ENCODE data around the gene NFE2L3.
"Not testable (repeated sequence)": the region's sequence is repeated elsewhere in the genome, so short reads cannot be mapped to it uniquely, and the experiment has no call there.

Gene NFE2L3

DNA sequence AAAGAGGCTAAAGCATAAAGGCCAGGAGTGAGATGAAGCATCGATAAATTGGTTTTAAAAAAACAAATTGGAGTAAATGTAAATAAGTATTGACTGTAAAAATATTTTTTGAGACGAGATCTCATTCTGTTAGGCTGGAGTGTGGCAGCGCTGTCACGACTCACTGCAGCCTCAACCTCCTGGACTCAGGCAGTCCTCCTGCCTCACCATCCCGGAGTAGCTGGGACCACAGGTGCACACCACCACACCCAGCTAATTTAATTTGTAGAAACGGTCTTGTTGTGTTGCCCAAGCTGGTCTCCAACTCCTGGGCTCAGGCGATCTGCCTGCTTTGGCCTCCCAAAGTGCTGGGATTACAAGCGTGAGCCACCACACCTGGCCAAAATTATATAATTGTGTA lies 30.7 kb downstream of the NFE2L3 start:
- no peak for TF ChIP-seq EZH2 (IDR thresholded peaks at IDR 0.05; ENCODE audit: borderline replicate concordance, low read length)
- TF ChIP-seq, protein P1, sequence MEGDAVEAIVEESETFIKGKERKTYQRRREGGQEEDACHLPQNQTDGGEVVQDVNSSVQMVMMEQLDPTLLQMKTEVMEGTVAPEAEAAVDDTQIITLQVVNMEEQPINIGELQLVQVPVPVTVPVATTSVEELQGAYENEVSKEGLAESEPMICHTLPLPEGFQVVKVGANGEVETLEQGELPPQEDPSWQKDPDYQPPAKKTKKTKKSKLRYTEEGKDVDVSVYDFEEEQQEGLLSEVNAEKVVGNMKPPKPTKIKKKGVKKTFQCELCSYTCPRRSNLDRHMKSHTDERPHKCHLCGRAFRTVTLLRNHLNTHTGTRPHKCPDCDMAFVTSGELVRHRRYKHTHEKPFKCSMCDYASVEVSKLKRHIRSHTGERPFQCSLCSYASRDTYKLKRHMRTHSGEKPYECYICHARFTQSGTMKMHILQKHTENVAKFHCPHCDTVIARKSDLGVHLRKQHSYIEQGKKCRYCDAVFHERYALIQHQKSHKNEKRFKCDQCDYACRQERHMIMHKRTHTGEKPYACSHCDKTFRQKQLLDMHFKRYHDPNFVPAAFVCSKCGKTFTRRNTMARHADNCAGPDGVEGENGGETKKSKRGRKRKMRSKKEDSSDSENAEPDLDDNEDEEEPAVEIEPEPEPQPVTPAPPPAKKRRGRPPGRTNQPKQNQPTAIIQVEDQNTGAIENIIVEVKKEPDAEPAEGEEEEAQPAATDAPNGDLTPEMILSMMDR (IDR thresholded peaks at IDR 0.05; ENCODE audit: low read length): no peak
- Histone ChIP-seq H3K79me2 (ENCODE audit: insufficient read depth, low read length) (no peaks in the 10 kb centered on the region), H3K9me3 (ENCODE audit: low read length) (no peaks in the 10 kb centered on the region), H3F3A (ENCODE audit: insufficient read depth, low read length) (peaks cover 47% of the 10 kb centered on the region), H3K4me2 (ENCODE audit: low read length) (no peak overlapping the region), H3K4me3 (ENCODE audit: low read depth, low read length, poor library complexity, severe bottlenecking) (no peak overlapping the region), H2AFZ (ENCODE audit: low read length) (no peak overlapping the region), H4K20me1 (ENCODE audit: insufficient read depth, low read length) (no peaks in the 10 kb centered on the region), H3K9ac (ENCODE audit: low read length) (no peak overlapping the region), H3K9me2 (ENCODE audit: low read depth, low read length) (no peaks in the 10 kb centered on the region), H3K4me1 (ENCODE audit: insufficient read depth, low read length, severe bottlenecking) (peaks cover under 1% of the 10 kb centered on the region), H3K36me3 (ENCODE audit: insufficient read depth, low read length) (peaks cover 39% of the 10 kb centered on the region; the same call in 1 of the 2 replicates), H3K27ac (ENCODE audit: low read depth, low read length, poor library complexity, severe bottlenecking) (peak overlapping the region; percentile 59), H3K27me3 (ENCODE audit: insufficient read depth, low read length) (no peaks in the 10 kb centered on the region)

DNA sequence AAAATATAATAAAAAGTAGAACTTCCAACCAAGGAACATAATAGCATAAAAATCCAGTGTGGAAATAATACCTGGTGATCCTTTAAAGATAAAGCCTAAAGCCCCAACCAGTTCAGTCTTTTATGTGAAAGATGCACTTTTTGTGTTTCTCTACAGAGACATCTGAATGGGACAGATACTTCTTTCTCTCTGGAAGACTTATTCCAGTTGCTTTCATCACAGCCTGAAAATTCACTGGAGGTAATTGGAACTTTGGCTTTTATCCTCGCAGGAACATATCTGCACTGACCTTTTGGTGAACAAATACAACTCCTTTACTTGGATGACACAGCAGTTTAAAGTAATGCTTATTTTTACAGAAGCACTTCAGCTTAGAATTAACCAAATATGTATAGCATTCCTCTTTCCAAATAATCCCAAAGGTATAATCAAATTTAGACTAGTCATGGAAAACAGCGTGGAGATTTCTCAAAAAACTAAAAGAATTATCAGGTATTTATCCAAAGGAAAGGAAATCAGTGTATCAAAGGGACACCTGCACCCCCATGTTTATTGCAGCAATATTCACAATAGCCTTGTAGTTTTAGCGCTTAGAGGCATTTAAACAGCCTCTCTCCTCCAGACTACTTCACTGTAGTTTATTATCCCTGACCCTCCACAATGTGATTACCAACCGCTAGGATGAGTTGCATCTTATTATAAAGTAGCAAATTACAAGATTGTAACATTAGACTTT lies 31.7 kb downstream of the NFE2L3 start:
- TF ChIP-seq, protein P1 (IDR thresholded peaks at IDR 0.05; ENCODE audit: low read length): no peak
- no peak for TF ChIP-seq EZH2 (IDR thresholded peaks at IDR 0.05; ENCODE audit: borderline replicate concordance, low read length)
- Histone ChIP-seq H4K20me1 (ENCODE audit: insufficient read depth, low read length) (no peaks in the 10 kb centered on the region), H2AFZ (ENCODE audit: low read length) (no peak overlapping the region), H3K9me2 (ENCODE audit: low read depth, low read length) (no peaks in the 10 kb centered on the region), H3K79me2 (ENCODE audit: insufficient read depth, low read length) (no peaks in the 10 kb centered on the region), H3F3A (ENCODE audit: insufficient read depth, low read length) (peaks cover 56% of the 10 kb centered on the region), H3K27ac (ENCODE audit: low read depth, low read length, poor library complexity, severe bottlenecking) (peak overlapping the region; percentile 59), H3K9me3 (ENCODE audit: low read length) (no peaks in the 10 kb centered on the region), H3K9ac (ENCODE audit: low read length) (no peak overlapping the region), H3K27me3 (ENCODE audit: insufficient read depth, low read length) (no peaks in the 10 kb centered on the region), H3K4me3 (ENCODE audit: low read depth, low read length, poor library complexity, severe bottlenecking) (no peak overlapping the region), H3K4me2 (ENCODE audit: low read length) (no peak overlapping the region), H3K4me1 (ENCODE audit: insufficient read depth, low read length, severe bottlenecking) (peaks cover 11% of the 10 kb centered on the region), H3K36me3 (ENCODE audit: insufficient read depth, low read length) (peaks cover 42% of the 10 kb centered on the region)

DNA sequence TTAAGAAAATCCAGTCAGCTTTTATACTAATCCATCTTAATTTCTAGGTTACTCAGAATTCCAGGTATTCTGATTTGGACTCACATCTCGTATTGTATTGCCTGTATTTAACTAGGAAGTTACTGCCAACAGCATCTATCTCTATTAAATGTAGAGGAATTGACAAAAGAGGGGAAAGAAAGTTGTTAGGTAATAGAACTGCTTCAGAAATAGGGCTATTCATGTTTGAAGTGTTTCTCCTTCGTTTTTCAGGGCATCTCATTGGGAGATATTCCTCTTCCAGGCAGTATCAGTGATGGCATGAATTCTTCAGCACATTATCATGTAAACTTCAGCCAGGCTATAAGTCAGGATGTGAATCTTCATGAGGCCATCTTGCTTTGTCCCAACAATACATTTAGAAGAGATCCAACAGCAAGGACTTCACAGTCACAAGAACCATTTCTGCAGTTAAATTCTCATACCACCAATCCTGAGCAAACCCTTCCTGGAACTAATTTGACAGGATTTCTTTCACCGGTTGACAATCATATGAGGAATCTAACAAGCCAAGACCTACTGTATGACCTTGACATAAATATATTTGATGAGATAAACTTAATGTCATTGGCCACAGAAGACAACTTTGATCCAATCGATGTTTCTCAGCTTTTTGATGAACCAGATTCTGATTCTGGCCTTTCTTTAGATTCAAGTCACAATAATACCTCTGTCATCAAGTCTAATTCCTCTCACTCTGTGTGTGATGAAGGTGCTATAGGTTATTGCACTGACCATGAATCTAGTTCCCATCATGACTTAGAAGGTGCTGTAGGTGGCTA lies 32.5 kb downstream of the NFE2L3 start:
- H3K9me3 ChIP-seq (ENCODE audit: low read length); H3K9ac ChIP-seq (ENCODE audit: low read length); H4K20me1 ChIP-seq (ENCODE audit: insufficient read depth, low read length); H3K4me2 ChIP-seq (ENCODE audit: low read length); H2AFZ ChIP-seq (ENCODE audit: low read length); H3K9me2 ChIP-seq (ENCODE audit: low read depth, low read length); H3K79me2 ChIP-seq (ENCODE audit: insufficient read depth, low read length); H3K27me3 ChIP-seq (ENCODE audit: insufficient read depth, low read length); H3K4me3 ChIP-seq (ENCODE audit: low read depth, low read length, poor library complexity, severe bottlenecking): not testable (repeated sequence)
- peak overlapping the region; percentile 59 for H3K27ac ChIP-seq (ENCODE audit: low read depth, low read length, poor library complexity, severe bottlenecking)
- peaks cover 18% of the 10 kb centered on the region for H3K4me1 ChIP-seq (ENCODE audit: insufficient read depth, low read length, severe bottlenecking)
- H3K36me3 ChIP-seq (ENCODE audit: insufficient read depth, low read length): peaks cover 50% of the 10 kb centered on the region
- H3F3A ChIP-seq (ENCODE audit: insufficient read depth, low read length): peaks cover 64% of the 10 kb centered on the region
